Measurements from ENCODE around the gene MS4A5.

Gene MS4A5

DNA sequence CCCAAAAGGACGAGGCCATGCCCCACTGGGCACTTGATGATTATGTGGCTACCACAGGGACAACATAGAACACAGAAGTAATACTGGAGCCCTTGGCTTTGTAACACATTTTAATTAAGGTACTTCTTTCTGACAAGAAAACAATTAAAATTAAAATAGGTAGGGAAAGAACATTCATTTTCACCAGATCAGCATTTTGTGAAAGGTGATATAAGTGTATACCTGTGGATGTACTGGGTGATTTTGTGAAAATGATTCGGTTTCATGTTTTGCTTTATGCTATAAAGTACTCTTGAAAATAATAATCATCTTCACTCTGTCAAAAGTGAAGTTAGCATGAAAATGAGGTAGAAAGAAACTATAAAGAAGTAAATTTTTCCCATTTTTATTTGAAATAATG is 64.1 kb downstream of the MS4A5 start:
- Histone ChIP-seq H3K27ac (no peak overlapping the region), H3K27me3 (no peaks in the 10 kb centered on the region), H3K9me3 (no peaks in the 10 kb centered on the region), H3K4me1 (ENCODE audit: control insufficient read depth in 1 of 2, insufficient read depth in 1 of 2, low read depth in 1 of 2, low read length in 1 of 2) (no peaks in the 10 kb centered on the region), H3K36me3 (no peaks in the 10 kb centered on the region), H3K4me3 (ENCODE audit: low read depth in 1 of 2, low read length in 1 of 2) (no peak overlapping the region)
- TF ChIP-seq, protein P1, sequence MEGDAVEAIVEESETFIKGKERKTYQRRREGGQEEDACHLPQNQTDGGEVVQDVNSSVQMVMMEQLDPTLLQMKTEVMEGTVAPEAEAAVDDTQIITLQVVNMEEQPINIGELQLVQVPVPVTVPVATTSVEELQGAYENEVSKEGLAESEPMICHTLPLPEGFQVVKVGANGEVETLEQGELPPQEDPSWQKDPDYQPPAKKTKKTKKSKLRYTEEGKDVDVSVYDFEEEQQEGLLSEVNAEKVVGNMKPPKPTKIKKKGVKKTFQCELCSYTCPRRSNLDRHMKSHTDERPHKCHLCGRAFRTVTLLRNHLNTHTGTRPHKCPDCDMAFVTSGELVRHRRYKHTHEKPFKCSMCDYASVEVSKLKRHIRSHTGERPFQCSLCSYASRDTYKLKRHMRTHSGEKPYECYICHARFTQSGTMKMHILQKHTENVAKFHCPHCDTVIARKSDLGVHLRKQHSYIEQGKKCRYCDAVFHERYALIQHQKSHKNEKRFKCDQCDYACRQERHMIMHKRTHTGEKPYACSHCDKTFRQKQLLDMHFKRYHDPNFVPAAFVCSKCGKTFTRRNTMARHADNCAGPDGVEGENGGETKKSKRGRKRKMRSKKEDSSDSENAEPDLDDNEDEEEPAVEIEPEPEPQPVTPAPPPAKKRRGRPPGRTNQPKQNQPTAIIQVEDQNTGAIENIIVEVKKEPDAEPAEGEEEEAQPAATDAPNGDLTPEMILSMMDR (IDR thresholded peaks at IDR 0.05): no peak
